H1 (cell line): ENCODE results near the gene DNAAF5. TPM values are rescaled to one million over a fixed set of nuclear protein-coding genes. Genes with fewer than 3 reads are reported as not detected.

ENCODE experiments used
- CTCF ChIA-PET: fragments of 300-600 bp; sonication (Branson Sonifier 250); formaldehyde crosslinking; loops from one replicate; lab custom pipeline; 2021; ENCODE audit not compliant: partially characterized antibody; lab: Charles Lee
- POLR2A ChIA-PET: fragments of 300-600 bp; sonication (Branson Sonifier 250); formaldehyde crosslinking; loops from one replicate; lab custom pipeline; 2021; ENCODE audit warnings: inconsistent platforms; ENCODE audit not compliant: partially characterized antibody; lab: Charles Lee
- DNase-seq, 2 experiments: peaks; one replicate each; pipeline versions ENCODE4 v3.0.0 to v3.0.0-alpha.2; 2010 to 2022; ENCODE audit warnings: low spot score in 2 of 2, low read depth in 1 of 2, mixed read lengths in 1 of 2
- FAIRE-seq: peaks from 2 replicates; lab custom pipeline; 2011; peaks lifted over from hg19 to GRCh38; lab: Jason Lieb, UNC
- H2AFZ ChIP-seq: 2 replicates; pipeline ENCODE4 v1.8.1; 2012; ENCODE audit warnings: low read length, inconsistent platforms
- H2AK5ac ChIP-seq: 2 replicates; pipeline ENCODE4 v1.6.1; 2013; ENCODE audit warnings: low read depth, low read length
- H2BK120ac ChIP-seq: replicated peaks from 2 replicates; pipeline ENCODE3; 2013; ENCODE audit warnings: low read depth, low read length, inconsistent platforms
- H2BK12ac ChIP-seq: 2 replicates; pipeline ENCODE4 v1.6.1; 2013; ENCODE audit warnings: low read depth, low read length
- H2BK15ac ChIP-seq: 2 replicates; pipeline ENCODE4 v1.6.1; 2013; ENCODE audit warnings: low read length
- H2BK20ac ChIP-seq: 2 replicates; pipeline ENCODE4 v1.6.1; 2013; ENCODE audit warnings: low read length
- H2BK5ac ChIP-seq: 2 replicates; pipeline ENCODE4 v1.6.1; 2013; ENCODE audit warnings: low read depth, low read length
- H3K14ac ChIP-seq: 2 replicates; pipeline ENCODE4 v1.6.1; 2013; ENCODE audit warnings: inconsistent platforms; ENCODE audit not compliant: insufficient read length
- H3K18ac ChIP-seq: 2 replicates; pipeline ENCODE4 v1.6.1; 2013; ENCODE audit warnings: low read length; ENCODE audit errors: extremely low read depth
- H3K23ac ChIP-seq: 2 replicates; pipeline ENCODE4 v1.6.1; 2013; ENCODE audit warnings: inconsistent platforms; ENCODE audit not compliant: insufficient read length
- H3K23me2 ChIP-seq: 2 replicates; pipeline ENCODE4 v1.6.1; 2013; ENCODE audit warnings: low read depth, low read length
- H3K27ac ChIP-seq: 2 replicates; pipeline ENCODE4 v1.6.1; 2011; ENCODE audit warnings: low read depth, low read length, inconsistent platforms
- H3K27me3 ChIP-seq, 4 experiments: replicated peaks in 1 of 4; 1 replicate in 1 of 4; 2 replicates in 3 of 4; pipeline versions ENCODE4 v1.6.1 to v1.8.1; 2011 to 2013; ENCODE audit warnings: low read length in 3 of 4, mild to moderate bottlenecking in 3 of 4, inconsistent platforms in 2 of 4, mixed read lengths in 2 of 4, moderate library complexity in 1 of 4; ENCODE audit not compliant: control insufficient read depth in 3 of 4, insufficient read depth in 3 of 4; ENCODE audit errors: extremely low read depth in 1 of 4
- H3K36me3 ChIP-seq, 4 experiments: 2 replicates each; pipeline versions ENCODE4 v1.6.1 to v1.8.1; 2011 to 2013; ENCODE audit warnings: mild to moderate bottlenecking in 4 of 4, low read length in 3 of 4, moderate library complexity in 2 of 4, control low read depth in 1 of 4, inconsistent platforms in 1 of 4; ENCODE audit not compliant: insufficient read depth in 4 of 4, control insufficient read depth in 2 of 4
- H3K4ac ChIP-seq: replicated peaks from 2 replicates; pipeline ENCODE3; 2013; ENCODE audit warnings: low read length, low read depth, mixed read lengths, inconsistent platforms; ENCODE audit not compliant: insufficient read length
- H3K4me1 ChIP-seq, 4 experiments: replicated peaks in 1 of 4; 1 replicate in 1 of 4; 2 replicates in 3 of 4; pipeline versions ENCODE4 v1.6.1 to v1.8.1; 2011 to 2013; ENCODE audit warnings: low read length in 3 of 4, inconsistent platforms in 2 of 4, mixed read lengths in 1 of 4; ENCODE audit not compliant: insufficient read depth in 4 of 4, control insufficient read depth in 3 of 4
- H3K4me2 ChIP-seq, 2 experiments: 2 replicates each; pipeline versions ENCODE4 v1.6.1 to v1.8.1; 2011 to 2013; ENCODE audit warnings: low read depth in 2 of 2, low read length in 2 of 2, control low read depth in 1 of 2, inconsistent platforms in 1 of 2, mild to moderate bottlenecking in 1 of 2; ENCODE audit not compliant: insufficient read depth in 1 of 2
- H3K4me3 ChIP-seq, 4 experiments: fragments of 200-600, 300-600 bp in 1 of 4; sonication (generic), shearing (Covaris generic), sonication (Bioruptor Twin) in 1 of 4; 2 replicates each; pipeline versions ENCODE4 v1.5.1 to v1.8.1; 2011 to 2016; ENCODE audit warnings: low read length in 4 of 4, low read depth in 3 of 4, control low read depth in 2 of 4, inconsistent platforms in 2 of 4, mild to moderate bottlenecking in 2 of 4, mixed read lengths in 1 of 4, moderate library complexity in 1 of 4; ENCODE audit not compliant: insufficient read depth in 2 of 4; ENCODE audit errors: extremely low read depth in 1 of 4
- H3K56ac ChIP-seq: replicated peaks from 2 replicates; pipeline ENCODE3; 2013; ENCODE audit warnings: low read depth, mild to moderate bottlenecking, mixed read lengths, low read length, inconsistent platforms; ENCODE audit not compliant: insufficient read length
- H3K79me1 ChIP-seq: 2 replicates; pipeline ENCODE4 v1.6.1; 2013; ENCODE audit warnings: low read depth, low read length, control low read depth
- H3K79me2 ChIP-seq, 2 experiments: 2 replicates each; pipeline versions ENCODE4 v1.6.1 to v1.8.1; 2012 to 2013; ENCODE audit warnings: low read length in 2 of 2, mild to moderate bottlenecking in 2 of 2, inconsistent platforms in 1 of 2; ENCODE audit not compliant: insufficient read depth in 2 of 2, control insufficient read depth in 1 of 2
- H3K9ac ChIP-seq, 4 experiments: replicated peaks in 1 of 4; 1 replicate in 1 of 4; 2 replicates in 3 of 4; pipeline versions ENCODE4 v1.6.1 to v1.8.1; 2011 to 2013; ENCODE audit warnings: low read depth in 3 of 4, low read length in 3 of 4, control low read depth in 2 of 4, mild to moderate bottlenecking in 2 of 4, moderate library complexity in 2 of 4, inconsistent platforms in 1 of 4; ENCODE audit errors: extremely low read depth in 1 of 4
- H3K9me3 ChIP-seq, 2 experiments: 2 replicates each; pipeline versions ENCODE4 v1.6.1 to v1.8.1; 2012 to 2013; ENCODE audit warnings: mild to moderate bottlenecking in 2 of 2, moderate library complexity in 2 of 2, control low read depth in 1 of 2, inconsistent platforms in 1 of 2, low read depth in 1 of 2, low read length in 1 of 2, mixed read lengths in 1 of 2; ENCODE audit not compliant: insufficient read depth in 2 of 2
- H4K20me1 ChIP-seq, 2 experiments: replicated peaks in 1 of 2; 2 replicates each; pipeline versions ENCODE3 to v1.8.1; 2011 to 2013; ENCODE audit warnings: inconsistent platforms in 2 of 2, low read length in 2 of 2, mild to moderate bottlenecking in 1 of 2; ENCODE audit not compliant: insufficient read depth in 2 of 2, control insufficient read depth in 1 of 2
- H4K5ac ChIP-seq: 2 replicates; pipeline ENCODE4 v1.6.1; 2013; ENCODE audit warnings: low read length, low read depth, mixed read lengths, inconsistent platforms; ENCODE audit not compliant: insufficient read length
- H4K8ac ChIP-seq: 2 replicates; pipeline ENCODE4 v1.8.0; 2013; ENCODE audit warnings: mild to moderate bottlenecking, moderate library complexity, low read length, inconsistent platforms; ENCODE audit not compliant: insufficient read depth; ENCODE audit errors: extremely low read depth
- H4K91ac ChIP-seq: replicated peaks from 2 replicates; pipeline ENCODE3; 2013; ENCODE audit warnings: low read length, mixed read lengths, inconsistent platforms; ENCODE audit not compliant: insufficient read length
- CBX8 ChIP-seq: fragments of 300-800, 300-1000 bp; sonication (generic); IDR thresholded peaks from 2 replicates; pipeline ENCODE4 v1.7.1; 2016; ENCODE audit warnings: low read depth, low read length, borderline replicate concordance
- CREB1 ChIP-seq: IDR thresholded peaks from 2 replicates; pipeline ENCODE4 v1.6.1; 2012; ENCODE audit warnings: inconsistent platforms
- EP300 ChIP-seq, 2 experiments: IDR thresholded peaks; 1 replicate in 1 of 2; 2 replicates in 1 of 2; pipeline ENCODE4 v1.6.1; 2011 to 2012; ENCODE audit warnings: low read depth in 2 of 2, low read length in 2 of 2, mild to moderate bottlenecking in 2 of 2, borderline replicate concordance in 1 of 2, inconsistent platforms in 1 of 2, moderate library complexity in 1 of 2
- JUND ChIP-seq: IDR thresholded peaks from 2 replicates; pipeline ENCODE4 v1.6.1; 2011; ENCODE audit warnings: mild to moderate bottlenecking, improper control_type of control experiment, low read length
- TAF1 ChIP-seq: IDR thresholded peaks from 2 replicates; pipeline ENCODE4 v1.6.1; 2011; ENCODE audit warnings: mild to moderate bottlenecking, low read depth, low read length
- WGBS, 2 experiments: shearing (Covaris generic) in 1 of 2; methylation state at CpG; one replicate each; pipeline versions ENCODE4 v1.1.6 to v1.1.7; 2013 to 2015; ENCODE audit warnings: low lambda C conversion rate in 2 of 2, mixed read lengths in 2 of 2, inconsistent platforms in 1 of 2, low coverage in 1 of 2, missing lambda C conversion rate in 1 of 2; ENCODE audit not compliant: insufficient replicate concordance in 2 of 2, insufficient coverage in 1 of 2, insufficient read length in 1 of 2; ENCODE audit errors: extremely low coverage in 1 of 2, missing lambda C conversion rate in 1 of 2; 5-methylcytosine and 5-hydroxymethylcytosine counted together
- polyA plus RNA-seq, 7 experiments: library from polyadenylated mRNA; depleted of rRNA in 3 of 7; stranded (reverse) in 5 of 7; unstranded in 2 of 7; fragments of >200 nt in 5 of 7; fragments of 200-250 nt in 2 of 7; gene quantifications; 1 replicate in 5 of 7; 2 replicates in 1 of 7; 4 replicates in 1 of 7; pipeline versions ENCODE4 v1.2.1 to v1.2.3, GENCODE V29; 2011 to 2013; ENCODE audit warnings: missing spikeins in 2 of 7, mixed read lengths in 2 of 7
- total RNA-seq: library from RNA; stranded (reverse); fragmentation: NEBNext Ultra II Directional; extraction: Animal tissue kit (Norgen Biotek cat#: 25700); gene quantifications from 2 replicates; pipeline ENCODE4 v1.2.1, GENCODE V29; 2021
- TF ChIP-seq, protein P1 (sequence below), 3 experiments: IDR thresholded peaks; 1 replicate in 2 of 3; 2 replicates in 1 of 3; pipeline versions ENCODE4 v1.5.1 to v1.6.1; 2011; ENCODE audit warnings: low read length in 3 of 3, mild to moderate bottlenecking in 3 of 3, inconsistent platforms in 2 of 3, low read depth in 1 of 3, moderate library complexity in 1 of 3; ENCODE audit not compliant: insufficient read depth in 1 of 3; ENCODE audit errors: control extremely low read depth in 1 of 3

DNAAF5 gene
- total and polyA plus RNA-seq, 2 of the 8 experiments (the other 6 are each of a cell fraction or from before 2014, with no cell fraction given) = 55.1 to 95.9 TPM

DNA sequence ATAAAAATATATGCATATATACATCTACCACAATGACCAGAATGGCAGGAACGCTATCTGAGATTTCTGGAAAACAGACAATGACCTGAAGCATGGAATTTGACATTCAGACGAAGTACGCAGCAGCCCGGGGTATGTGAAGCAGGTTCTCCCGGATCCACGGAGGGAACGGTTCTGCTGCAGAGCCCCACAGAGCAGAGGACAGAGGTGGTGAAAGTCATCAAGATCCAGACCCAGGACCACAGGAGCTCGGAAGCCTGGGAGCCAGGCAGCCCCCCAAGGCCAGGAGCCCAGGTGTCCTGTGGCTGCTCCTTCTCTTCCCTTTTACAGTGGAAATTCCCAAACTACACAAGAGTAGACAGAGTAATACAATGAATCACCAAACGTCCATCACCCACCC is 42.1 kb upstream of the DNAAF5 start:
- Histone ChIP-seq H3K36me3 (peaks cover 0 to 25% (median 9%) of the 10 kb centered on the region in 4 experiments; a peak in 6 of 8 replicates), H3K4me2 (no peak overlapping the region), H2BK12ac (no peak overlapping the region), H2AK5ac (no peak overlapping the region), H3K56ac (no peak overlapping the region), H4K8ac (no peak overlapping the region), H4K5ac (no peak overlapping the region), H3K4me1 (no peaks in the 10 kb centered on the region), H3K4ac (no peak overlapping the region), H3K14ac (no peak overlapping the region), H2BK5ac (no peak overlapping the region), H3K18ac (no peak overlapping the region), H3K27ac (no peak overlapping the region), H3K27me3 (no peaks in the 10 kb centered on the region), H3K23ac (no peak overlapping the region), H3K9me3 (peaks cover 14 to 15% of the 10 kb centered on the region in 2 experiments; a peak in 3 of 4 replicates), H2AFZ (no peak overlapping the region), H2BK15ac (no peak overlapping the region), H3K23me2 (peaks cover 2% of the 10 kb centered on the region; the same call in 1 of the 2 replicates), H3K79me2 (no peaks in the 10 kb centered on the region; a peak in 2 of 4 replicates), H4K20me1 (no peaks in the 10 kb centered on the region), H4K91ac (no peak overlapping the region), H3K4me3 (no peak overlapping the region), H3K9ac (no peak overlapping the region), H3K79me1 (peaks cover 3% of the 10 kb centered on the region; the same call in 1 of the 2 replicates), H2BK120ac (no peak overlapping the region), H2BK20ac (no peak overlapping the region)
- WGBS, 2 experiments = 89% methylated on average over 9 of the region's 9 CpGs; no CpG with 5 or more reads in 1 of the 2 experiments
- POLR2A ChIA-PET = no interaction called here
- TF ChIP-seq EP300 (IDR thresholded peaks at IDR 0.05; ENCODE audit: borderline replicate concordance in 1 of 2, low read depth in 2 of 2, low read length in 2 of 2) (no peak), CREB1 (no peak), CBX8 (no peak), JUND (no peak), TAF1 (no peak)
- TF ChIP-seq, protein P1, sequence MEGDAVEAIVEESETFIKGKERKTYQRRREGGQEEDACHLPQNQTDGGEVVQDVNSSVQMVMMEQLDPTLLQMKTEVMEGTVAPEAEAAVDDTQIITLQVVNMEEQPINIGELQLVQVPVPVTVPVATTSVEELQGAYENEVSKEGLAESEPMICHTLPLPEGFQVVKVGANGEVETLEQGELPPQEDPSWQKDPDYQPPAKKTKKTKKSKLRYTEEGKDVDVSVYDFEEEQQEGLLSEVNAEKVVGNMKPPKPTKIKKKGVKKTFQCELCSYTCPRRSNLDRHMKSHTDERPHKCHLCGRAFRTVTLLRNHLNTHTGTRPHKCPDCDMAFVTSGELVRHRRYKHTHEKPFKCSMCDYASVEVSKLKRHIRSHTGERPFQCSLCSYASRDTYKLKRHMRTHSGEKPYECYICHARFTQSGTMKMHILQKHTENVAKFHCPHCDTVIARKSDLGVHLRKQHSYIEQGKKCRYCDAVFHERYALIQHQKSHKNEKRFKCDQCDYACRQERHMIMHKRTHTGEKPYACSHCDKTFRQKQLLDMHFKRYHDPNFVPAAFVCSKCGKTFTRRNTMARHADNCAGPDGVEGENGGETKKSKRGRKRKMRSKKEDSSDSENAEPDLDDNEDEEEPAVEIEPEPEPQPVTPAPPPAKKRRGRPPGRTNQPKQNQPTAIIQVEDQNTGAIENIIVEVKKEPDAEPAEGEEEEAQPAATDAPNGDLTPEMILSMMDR (IDR thresholded peaks at IDR 0.05; ENCODE audit: control extremely low read depth in 1 of 3, insufficient read depth in 1 of 3, low read depth in 1 of 3, low read length in 3 of 3) = no peak
- FAIRE-seq = no peak
- DNase-seq = no peak
- CTCF ChIA-PET = interaction anchor here (0.7 kb wide), 1 partner anchor 146 kb away, joined by 3 read pairs; no protein-coding TSS in a partner anchor
